CD1c-positive myeloid dendritic cell (primary cell): ENCODE data around the gene PTCSC3.
"Not testable (repeated sequence)": the region's sequence is repeated elsewhere in the genome, so short reads cannot be mapped to it uniquely, and the experiment has no call there.

Experiments used
- DNase-seq: peaks from one replicate; pipeline ENCODE4 v3.0.0-alpha.2; 2016; ENCODE audit errors: extremely low spot score

Gene PTCSC3

DNA sequence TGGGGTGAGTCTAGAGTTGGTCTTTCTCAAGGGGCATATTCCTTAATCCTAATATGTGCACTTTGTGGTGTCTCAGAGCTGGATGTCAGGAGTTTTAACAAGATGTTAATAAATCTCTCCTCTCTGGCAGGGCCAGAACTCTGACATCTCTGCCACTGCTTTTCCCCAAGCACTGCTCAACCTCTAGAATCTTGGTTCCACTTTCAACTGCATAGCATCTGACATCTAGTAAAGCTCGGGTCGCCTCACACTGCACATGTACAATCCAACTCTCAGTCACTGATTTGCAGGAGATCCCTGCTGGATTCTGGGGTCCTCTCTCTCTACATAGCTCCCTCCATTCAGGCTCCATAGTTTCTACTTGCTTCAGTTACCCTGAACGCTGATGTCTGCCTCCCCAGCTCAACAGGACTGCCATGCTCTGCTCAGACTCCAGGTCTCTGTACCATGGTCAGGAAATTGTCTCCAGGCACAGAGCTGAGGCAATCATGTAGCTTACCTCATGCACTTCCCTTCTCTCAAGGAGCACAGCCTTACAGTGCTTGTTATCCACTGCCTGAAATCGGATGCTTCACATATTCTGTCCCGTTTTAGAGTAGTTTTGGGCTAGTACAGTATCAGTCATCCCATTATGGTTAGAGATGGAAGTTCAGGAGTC lies 1.6 kb downstream of the PTCSC3 start:
- DNase-seq, result no peak

DNA sequence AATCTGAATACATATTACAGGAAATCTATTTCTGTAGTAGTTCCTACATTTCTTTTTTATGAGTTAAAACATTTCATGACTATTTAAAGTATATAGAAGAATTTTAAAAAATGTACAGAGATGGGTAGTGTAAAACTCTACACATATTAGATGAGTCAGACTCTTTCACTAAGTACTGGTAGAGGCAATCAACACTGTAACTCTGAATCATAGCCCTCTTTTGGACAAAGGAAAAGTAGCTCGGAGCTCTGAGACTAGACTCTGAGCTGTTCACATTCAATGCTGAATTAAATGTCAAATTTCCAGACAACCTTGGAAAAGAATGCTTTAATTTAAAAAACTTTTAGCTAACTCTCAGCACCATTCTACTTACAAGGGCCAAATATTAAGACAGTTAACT lies 3.4 kb downstream of the PTCSC3 start:
- no peak for DNase-seq

DNA sequence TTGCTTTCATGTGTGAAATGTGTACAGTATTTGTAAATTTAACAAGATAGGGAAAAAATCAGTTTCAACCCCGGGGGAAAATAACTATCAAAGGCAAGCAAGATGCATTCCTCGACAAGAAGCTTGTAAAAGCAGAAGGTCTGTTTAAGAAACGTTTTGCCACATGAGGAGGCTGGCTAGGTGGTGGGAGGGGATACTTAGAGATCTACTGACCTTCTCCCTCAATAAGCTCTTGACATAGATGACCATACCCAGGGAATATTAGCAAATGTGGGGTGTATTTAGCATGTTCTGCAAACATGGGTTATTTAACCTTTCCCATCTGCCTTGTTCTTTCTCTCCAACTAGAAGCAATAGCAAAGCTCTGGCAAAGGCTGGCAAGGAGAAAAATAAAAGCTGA lies 4.9 kb downstream of the PTCSC3 start:
- no peak for DNase-seq

DNA sequence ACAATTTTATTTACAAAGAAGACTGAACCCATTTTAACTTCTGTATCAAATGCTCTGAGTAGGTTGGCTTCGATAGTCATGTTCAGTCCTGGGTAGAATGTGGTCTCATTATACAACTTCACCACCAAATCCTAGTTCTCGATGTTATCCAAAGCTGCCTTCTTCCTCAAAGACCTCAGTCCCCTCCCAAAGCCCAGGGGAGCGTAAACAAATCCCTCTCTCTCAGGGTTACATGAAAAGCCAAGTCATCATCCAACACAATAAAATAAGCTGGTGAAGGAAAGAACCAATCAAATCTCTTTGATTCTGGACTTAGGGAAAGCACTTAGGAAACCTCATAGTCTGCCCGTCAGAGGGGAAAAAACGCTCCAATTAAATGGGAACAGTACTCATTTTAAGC lies 9.1 kb downstream of the PTCSC3 start:
- no peak for DNase-seq

DNA sequence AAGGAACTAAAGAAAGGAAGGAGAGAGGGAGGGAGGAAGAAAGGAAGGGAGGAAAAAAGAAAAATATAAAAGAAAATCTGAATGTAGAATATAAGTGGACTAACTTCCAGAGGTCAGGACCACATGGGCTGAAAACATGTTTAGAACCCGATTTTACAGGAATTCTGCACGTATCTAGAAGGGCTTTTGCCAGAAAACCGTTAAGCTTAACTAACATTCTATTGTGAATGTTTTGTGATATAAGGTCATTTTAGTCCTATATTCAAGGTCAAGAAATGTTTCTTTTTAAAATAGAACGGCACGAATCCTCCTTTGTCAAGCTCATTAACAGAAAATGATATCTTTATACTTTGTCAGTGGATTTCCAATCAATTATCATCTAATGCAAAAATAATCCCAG lies 13.1 kb downstream of the PTCSC3 start:
- no peak for DNase-seq

DNA sequence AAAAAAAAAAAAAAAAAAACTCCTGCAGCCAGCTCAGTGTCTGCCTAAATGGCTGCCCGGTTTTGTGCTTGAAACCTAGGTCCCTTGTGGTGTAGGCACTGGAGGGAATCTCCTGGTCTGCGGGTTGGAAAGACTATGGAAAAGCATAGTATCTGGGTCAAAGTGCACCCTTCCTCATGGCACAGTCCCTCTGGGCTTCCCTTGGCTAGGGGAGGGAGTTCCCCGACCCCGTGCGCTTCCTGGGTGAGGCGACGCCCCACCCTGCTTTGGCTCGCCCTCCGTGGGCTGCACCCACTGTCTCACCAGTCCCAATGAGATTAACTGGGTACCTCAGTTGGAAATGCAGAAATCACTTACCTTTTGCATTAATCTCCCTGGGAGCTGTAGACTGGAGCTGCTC lies 14.3 kb downstream of the PTCSC3 start:
- DNase-seq, result no peak

DNA sequence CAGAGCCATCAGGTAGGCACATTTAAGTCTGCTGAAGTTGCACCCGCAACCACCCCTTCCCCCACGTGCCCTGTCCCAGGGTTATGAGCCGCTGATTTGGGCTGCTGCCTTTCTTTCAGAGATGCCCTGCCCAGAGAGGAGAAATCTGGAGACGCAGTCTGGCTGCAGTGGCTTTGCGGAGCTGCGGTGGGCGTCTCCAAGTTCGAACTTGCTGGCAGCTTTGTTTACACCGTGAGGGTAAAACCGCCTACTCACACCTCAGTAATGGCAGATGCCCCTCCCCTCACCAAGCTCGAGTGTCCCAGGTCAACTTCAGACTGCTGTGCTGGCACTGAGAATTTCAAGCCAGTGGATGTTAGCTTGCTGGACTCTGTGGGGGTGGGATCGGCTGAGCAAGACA lies 14.7 kb downstream of the PTCSC3 start:
- DNase-seq, result no peak

DNA sequence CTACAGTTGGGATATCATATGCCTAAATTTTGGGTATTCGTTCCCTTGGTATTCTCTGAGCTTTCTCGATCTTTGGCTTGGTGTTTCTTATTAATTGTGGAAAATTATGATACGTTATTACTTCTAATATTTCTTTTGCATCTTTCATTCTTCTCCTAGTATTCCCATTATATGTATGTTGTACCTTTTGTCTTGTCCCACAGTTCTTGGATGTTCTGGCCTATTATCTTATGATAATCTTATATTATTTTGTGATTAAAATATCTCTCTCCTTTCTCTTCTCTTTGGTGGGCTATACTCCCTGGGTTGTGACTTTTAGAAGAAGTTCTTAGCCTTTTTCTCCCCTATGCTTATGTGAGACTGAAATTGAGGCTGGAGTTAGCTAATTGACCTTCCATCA lies 25.2 kb downstream of the PTCSC3 start:
- no peak for DNase-seq

DNA sequence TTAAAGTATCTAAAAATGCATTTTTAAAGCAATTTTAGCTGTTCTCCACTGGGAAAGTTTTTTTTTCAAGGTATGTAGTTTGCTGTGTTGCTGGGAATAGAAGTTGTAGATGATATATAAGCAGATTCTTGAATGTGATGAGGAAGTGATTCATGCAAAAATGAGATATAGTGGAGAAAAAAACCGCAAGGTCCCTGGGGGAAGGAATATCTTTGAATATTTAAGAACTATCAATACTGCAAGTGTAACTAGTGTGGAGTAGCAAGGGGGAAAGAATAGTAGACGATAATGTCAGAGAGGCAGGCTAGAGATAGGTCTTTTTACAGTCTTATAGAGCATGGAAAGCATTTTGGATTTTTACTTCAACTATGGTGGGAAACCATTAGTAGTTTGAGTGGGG lies 42.5 kb downstream of the PTCSC3 start:
- no peak for DNase-seq

DNA sequence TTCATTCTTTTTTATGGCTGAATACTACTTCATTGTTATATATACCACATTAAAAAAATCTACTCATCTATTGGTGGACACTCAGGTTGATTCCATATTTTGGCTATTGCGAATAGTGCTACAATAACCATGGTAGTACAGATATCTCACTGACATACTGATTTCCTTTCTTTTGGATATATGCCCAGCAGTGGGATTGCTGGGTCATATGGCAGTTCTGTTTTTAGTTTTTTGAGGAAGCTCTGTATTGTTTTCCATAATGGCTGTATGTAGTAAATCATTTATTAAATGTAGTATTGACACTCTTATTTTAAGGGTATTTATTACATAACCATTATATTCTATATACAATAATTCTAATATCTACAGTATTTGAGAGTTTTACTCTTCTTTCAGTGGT lies 43.7 kb downstream of the PTCSC3 start:
- no peak for DNase-seq

DNA sequence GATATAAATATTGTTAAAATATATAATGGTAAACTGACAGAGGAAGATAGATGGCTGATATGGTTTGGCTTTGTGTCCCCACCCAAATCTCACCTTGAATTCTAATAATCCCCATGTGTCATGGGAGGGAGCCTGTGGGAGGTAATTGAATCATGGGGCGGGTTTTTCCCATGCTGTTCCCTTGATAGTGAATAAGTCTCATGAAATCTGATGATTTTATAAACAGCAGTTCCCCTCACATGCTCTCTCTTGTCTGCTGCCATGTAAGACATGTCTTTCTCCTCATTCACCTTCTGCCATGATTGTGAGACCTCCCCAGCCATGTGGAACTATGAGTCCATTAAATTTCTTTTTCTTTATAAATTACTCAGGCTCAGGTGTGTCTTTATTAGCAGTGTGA lies 46.3 kb downstream of the PTCSC3 start:
- DNase-seq, result no peak

DNA sequence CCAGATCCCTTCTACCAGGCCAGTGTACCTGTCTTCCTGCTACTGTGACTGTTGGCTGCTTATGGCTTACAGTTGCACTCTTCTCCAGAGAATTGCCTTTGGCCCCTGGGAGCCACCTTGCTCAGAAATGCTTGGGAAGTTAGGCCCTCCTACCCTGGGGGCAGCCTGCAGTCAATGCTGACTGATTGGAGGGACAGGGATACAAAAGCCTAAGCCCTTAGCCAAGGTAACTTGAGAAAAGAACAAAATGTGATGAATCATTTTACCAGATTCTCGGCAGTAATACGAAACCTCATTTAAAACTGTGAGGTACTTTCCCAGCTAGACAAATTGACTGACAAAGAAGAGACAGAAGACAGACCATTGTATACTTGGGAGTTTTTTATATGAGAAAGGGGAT lies 47.3 kb downstream of the PTCSC3 start:
- no peak for DNase-seq

DNA sequence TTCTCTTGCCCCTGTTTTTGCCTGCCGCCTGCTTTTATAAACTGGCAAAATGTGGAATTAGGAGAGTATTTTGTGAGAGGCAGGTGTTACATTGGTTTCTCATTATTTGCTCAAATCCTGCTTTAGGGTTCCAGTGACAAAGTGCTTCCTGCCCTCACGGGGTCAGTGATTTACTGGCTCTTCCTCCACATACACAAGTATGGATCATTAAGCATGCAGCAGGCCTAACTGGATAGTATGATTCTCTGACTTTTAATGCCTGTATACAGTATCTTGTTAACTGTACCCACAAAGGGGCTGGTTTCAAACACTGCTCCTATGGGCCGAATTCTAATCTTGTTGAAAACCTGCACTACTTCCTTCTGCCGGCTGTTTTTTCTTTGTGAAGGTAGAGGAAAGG lies 63.2 kb downstream of the PTCSC3 start:
- no peak for DNase-seq

DNA sequence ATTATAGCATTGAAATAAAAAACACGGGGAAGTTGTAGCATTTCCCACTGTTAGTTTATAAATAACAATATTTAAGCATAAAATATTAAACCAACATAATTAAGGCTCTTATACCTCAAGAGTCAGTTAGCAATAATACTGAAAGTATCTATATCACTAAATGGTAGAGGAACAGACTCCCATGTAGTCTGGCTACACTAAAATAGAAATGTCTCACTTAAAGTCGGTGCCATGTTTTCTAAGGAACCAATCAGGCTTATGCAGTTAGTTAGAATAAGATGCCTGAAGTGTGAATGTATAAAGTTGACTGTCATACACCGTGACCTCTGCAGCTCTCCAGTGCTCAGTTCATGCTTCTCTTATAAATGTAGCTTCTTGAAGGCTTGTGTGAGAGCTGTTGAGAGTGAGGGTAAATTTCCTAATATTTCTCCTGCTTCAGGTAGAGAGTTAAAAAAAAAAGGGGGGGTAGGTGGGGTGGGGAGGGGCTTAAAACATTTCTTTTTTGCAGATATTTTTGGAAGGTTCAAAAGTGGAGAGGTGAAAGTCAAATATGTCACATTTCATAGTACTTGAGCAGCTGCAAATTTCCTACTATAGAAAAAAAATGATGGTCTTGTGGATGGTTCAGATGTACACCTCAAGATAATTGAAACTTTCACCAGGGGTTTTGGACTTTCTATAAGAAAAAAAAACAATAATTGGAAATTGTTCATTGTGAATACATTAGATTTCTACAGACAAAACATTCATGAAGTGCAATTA lies 64.5 kb downstream of the PTCSC3 start:
- no peak for DNase-seq

DNA sequence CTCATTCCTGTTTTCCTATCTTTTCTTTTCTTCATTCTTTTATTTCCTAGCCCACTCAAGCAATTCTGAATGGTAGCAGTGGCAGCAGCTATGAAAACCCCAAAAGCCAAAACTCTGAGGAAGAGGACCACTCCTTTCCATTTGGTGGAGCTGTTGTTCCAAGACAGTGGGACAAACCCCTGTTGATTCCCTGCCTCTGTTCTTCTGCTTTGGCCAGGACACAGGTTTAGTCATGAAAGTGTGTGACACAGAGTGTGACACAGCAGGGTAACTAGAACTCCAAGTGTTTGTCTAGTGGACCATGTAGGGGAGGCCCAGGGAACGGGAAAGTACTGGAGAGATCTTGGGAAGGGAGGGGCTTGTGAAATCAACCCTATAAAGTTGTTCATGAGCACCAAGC lies 71.1 kb downstream of the PTCSC3 start:
- no peak for DNase-seq

DNA sequence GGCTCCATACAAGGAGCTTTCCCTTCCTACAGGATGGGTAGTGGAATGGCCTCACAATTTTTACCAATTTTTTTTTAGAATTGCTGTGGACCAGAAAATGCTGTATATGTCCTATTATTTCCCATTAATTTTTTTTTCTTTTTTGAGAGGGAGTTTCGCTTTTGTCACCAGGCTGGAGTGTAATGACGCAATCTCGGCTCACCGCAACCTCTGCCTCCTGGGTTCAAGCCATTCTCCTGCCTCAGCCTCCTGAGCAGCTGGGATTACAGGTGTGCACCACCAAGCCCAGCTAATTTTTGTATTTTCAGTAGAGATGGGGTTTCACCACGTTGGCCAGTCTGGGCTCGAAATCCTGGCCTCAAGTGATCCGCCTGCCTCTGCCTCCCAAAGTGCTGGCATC lies 72.3 kb downstream of the PTCSC3 start:
- DNase-seq, result not testable (repeated sequence)

DNA sequence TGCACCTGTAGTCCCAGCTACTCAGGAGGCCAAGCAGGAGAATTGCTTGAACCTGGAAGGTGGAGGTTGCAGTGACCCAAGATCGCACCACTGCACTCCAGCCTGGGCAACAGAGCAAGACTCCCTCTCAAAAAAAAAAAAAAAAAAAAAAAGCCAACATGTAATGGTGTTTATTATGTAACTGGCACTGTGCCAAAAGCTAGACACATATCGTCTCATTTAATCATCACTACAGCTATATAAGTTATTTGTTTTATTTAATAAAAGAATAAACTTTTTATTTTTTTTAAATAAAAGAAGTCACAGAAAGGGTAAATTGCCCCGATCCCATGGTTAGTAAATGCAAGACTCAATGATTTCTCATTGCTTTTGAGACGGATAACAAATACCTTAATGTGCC lies 76.9 kb downstream of the PTCSC3 start:
- DNase-seq, result no peak

DNA sequence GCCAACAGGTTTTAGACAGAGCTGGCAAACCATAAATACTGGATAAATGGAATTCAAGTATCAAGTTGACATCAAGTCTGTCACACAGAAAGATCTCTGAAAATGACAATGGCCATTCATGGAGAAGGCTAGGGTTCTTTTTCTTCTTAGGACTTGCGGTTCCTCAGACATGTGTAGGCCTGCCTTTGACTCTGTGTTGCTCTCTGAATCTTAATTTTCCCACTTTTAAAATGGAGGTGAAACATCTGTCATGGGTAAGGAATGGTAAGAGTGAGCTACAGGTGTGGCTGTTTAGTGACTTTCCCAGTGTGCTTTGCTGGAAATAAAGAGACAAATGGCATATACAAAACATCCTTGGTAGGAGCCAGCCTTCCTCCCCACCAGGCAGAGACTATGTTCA lies 79.2 kb downstream of the PTCSC3 start:
- DNase-seq, result no peak

DNA sequence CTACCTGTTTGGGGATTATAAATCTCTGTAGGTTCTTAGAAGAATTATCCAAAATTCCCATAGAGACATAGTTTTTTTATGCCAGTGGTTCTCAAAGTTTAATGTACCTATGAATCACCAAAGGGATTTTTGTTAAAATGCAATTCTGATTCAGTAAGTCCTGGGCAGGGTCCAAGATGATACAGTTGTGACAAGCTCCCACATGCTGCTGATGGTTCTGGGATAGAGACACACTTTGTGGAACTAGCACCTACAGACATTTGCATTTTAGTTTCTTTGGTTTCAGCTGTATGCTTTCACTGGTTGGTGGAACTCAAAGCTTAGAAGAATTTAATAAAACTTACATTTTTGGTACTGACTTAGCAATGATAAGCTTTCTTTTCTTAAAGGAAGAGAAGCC lies 80.4 kb downstream of the PTCSC3 start:
- no peak for DNase-seq

DNA sequence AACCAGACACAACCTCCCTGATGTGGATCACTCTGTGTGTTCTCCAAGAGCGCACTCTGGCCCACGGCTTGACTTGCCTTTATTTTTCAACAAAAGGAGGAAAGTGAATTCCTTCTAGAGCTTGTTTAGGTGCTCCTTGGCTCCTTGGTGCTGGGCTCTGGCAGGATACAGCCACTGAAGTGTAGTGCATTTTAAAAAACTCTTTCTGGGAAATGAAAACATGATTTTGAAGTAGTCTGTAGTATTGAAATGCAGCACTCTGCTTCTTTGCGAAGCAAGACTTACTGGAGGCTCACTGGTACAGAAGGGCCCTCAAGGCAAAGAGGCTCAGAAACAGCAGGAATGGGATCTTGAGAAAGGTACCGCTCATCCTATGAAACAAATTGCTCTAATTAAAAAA lies 81.6 kb downstream of the PTCSC3 start:
- DNase-seq, result no peak

DNA sequence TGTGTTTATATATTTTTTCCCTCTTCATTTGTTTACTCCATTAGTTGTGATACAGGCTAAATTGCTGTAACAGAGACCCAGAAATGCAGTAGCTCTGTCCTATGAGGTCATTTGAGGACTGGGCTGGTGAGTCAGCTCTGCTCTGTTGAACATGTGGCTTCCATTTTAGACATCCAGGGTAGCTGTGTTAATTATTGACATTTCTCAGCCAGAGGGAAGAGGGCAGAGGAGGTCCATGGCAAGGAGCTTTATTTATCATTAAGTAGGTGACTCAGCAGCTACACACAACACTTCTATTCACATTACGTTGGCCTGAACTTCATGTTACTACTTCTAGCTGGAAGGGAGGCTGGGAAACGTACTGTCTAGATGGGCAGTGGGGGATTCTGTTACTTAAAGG lies 85.4 kb downstream of the PTCSC3 start:
- no peak for DNase-seq

DNA sequence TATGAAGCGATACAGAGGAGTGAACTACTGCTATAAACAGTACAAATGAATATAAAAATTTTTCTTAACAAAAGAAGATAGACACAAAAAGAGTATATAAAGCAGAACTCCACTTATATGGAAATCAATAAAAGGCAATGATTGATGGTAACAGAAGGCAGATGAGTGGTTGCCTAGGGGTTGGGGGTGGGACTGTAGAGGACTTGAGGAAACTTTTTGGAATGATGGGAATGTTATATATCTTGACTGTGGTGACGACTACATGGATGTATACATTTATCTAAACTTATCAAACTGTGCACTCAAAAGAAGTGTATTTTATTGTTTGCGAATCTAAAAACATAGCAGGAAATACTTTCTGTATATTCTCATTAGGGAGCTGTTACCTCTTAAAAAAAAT lies 89.1 kb downstream of the PTCSC3 start:
- no peak for DNase-seq

DNA sequence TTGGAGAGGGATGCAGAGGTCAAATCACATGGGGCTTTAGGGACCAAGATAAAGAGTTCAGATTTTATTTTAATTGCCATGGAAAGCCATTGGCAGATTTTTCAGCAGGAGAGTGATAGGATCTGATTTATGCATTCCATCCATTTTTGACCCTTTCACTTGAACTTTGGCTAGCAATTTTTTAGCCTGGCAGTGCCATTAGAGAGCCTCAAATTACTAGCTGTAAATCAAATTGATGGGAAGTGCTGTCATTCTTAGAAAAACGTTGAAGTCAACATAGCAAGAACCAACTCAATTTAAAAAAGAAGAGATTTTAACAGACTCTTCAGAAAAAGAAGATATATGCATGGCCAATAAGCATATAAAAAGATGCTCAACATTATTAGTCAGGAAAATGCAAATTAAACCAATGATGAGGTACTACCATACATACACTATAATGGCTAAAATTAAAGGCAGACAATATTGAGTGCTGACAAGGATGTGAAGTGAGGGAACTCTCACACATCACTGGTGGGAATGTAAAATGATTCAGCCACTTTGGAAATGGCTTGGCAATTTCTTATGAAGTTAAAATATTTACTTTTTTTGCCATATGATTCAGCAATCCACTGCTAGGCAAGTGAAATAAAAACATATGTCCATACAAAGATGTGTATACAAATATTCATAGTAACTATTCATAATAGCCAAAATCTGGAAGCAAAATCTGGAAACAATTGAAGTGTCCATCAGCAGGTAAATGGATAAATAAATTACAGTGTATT lies 89.7 kb downstream of the PTCSC3 start:
- no peak for DNase-seq
